ENCODE data around the gene ZNF548.
"Not testable (repeated sequence)": the region's sequence is repeated elsewhere in the genome, so short reads cannot be mapped to it uniquely, and the experiment has no call there.

Gene ZNF548

DNA sequence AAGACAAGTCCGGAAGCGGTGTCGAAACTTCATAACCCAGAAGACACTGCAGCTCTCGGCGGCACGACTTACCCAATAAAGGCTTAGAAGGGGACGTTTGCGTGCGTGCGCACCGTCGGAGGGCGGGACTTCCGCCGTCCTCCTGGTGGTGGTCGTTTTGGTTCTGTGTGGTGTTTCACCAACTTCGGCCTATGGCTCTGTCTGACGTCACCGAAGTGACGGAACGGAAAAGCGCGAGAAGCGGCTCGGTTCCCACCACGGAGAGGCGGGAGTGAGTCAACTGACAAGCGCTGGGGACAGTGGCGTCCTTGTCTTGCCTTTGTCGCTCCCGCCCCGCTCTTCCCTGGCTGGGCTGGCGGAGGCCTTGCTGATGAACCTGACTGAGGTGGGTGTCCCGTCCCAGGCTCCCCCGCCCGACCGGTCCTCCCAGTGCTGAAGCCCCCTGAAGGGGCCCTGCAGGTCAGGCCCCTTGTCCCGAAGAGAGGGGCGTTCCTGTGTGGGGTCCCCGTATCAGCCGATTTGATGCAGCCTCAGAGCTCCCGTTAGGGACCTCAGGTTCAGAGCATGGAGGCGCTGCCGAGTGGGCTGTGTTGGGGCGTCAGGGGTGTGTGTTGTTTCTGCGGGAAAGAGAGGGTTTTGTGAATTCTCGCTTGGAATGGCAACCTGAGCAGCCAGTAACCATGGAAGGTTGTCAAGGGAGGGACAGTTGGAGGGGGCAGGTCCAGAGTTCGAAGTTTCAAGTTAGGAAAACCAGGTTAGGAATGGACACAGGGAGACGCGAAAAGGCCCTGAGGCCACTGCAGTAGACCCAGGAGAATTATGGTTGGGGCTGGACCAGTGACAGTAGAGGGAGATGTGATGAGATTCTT is at the start of gene ZNF548:
Gene ZNF548 (plus strand): TSS at position 125 of the 869 bp plus-strand sequence. CDS start 246 bp downstream, at position 371.
- peak; percentile 98 for DNase-seq

- no peak for DNase-seq
These were observed 47.1 kb upstream of the ZNF548 start for GRCh38 chr19:57342582-57342981.

- DNase-seq = no peak
These were observed 41.5 kb upstream of the ZNF548 start for GRCh38 chr19:57348136-57348535.

DNA sequence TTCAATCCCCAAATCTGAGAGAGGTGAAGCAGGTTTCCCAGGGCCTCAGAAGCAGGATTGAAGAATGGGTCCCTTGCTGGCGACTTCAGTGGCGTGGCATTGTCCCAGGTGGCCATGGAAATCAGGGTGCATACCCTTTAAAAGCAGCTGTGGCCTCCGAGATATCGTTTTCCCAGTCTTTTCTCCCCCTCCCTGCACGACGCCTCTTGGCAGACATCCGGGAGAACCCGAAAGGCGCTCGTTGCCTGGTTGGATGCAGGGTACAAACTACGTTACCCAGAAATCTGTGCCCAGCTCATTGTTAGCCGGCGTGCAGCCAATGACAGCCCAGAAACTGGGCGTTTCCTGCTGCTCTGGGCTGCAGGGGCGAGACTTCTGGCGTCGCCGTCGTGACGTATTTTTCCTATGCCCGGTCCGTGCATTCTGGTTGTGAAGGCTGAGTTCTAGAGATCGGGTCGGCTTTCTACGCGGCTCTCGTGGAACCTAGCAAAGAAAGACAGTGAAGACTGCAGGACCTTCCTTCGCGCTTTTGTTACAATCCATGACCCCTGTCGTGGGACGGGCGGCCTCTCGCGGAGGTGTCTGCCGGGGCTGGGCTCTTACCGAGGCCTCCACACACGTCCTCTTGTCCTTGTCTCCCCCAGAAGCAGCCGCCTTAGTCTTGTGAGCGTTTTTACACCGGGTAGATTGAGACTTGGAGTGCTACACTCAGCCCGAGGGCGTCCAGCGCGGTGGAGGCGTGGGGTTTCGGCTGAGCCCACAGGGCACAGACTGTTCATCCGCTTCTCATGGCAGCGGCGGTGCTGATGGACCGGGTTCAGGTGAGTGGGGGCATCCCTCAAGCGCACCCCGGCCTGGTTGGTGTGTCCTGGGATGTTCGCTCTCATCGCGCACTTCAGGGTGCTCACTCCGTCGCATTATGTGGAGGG is 38.5 kb upstream of the ZNF548 start, which contains the start of gene ZNF304:
Gene ZNF304 (plus strand): TSS at position 395 of the 929 bp plus-strand sequence. CDS start 394 bp downstream, at position 789.
- peak; percentile 93 for DNase-seq

DNA sequence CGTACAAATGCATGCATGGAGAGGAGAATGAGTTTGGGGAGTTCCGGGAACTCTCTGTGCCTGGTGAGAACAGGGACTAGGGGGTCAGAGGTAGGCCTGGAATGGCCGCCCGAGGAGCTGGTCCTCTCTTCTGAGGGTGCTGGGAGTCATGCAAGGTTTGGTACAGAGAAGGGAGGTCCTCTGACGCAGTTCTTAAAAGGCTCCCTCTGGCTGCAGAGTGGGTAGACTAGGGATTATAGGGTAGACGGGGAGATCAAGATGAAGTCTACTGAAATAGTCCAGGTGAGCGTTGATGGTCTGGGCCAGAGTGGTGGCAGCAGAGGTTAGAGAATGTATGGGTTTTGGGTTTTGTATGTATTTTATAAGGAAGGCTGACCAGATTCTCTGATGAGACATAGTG is 37.8 kb upstream of the ZNF548 start:
- no peak for DNase-seq

DNA sequence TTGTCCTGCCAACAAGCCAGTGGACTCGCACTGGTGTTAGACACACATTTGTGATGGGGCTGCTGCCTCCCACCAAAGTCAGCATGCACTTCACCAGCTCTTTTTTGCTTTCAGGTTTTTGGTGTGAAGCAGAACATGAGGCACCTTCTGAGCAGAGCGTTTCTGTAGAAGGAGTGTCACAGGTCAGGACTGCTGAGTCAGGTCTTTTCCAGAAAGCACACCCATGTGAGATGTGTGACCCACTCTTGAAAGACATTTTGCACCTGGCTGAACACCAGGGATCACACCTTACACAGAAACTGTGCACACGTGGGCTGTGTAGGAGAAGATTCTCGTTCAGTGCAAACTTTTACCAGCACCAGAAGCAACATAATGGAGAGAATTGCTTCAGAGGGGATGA is 33.7 kb upstream of the ZNF548 start:
- DNase-seq = no peak

- DNase-seq = no peak
These were observed 32.2 kb upstream of the ZNF548 start for GRCh38 chr19:57357406-57357805.

DNA sequence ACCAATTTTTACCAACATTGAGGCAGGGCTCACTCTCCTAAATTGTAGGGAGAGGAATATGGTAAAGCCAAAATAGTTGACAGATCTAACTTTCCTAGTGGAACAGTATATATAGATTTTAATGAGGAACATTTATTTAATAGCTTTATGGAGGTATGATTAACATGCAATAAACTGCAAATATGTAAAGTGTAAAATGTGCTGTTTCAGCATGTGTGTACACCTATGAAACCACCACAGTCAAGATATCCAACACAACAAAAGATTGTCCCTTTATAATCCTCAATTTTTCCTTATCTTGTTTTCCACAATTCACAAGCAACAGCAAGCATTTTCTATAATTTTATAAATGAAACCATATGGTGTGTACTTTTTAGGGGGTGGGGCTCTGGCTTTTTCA is 30.4 kb upstream of the ZNF548 start:
- no peak for DNase-seq

GRCh38 chr19:57362419-57362818 is 27.2 kb upstream of the ZNF548 start:
- no peak for DNase-seq

DNA sequence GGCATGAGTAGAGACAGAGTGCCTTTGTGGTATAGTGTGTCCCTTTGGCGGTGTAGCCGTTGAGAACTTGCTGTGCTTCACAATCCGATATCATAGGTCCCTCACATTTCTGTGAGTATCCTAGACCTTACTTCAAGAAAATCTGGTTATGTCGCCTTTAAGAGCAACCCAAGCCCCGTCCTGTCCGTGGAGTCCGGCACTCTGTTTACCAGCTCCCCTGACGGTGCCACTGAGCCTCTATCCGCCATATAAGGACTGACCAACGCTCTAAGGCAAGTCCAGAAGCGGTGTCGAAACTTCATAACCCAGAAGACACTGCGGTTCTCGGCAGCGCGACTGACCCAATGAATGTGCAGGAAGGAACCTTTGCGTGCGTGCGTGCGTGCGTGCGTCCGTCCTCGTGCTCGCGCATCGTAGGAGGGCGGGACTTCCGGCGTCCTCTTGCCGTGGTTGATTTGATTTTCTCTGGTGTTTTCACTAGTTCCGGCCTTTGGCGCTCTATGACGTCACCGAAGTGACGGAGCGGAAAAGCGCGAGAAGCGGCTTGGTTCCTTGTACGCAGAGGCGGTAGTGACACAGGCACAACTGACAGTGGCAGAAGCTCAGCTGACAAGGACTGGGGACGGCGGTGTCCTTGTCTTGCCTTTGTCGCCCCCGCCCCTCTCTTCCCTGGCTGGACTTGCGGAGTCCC is 26.5 kb upstream of the ZNF548 start, which contains the start of the genes TRAPPC2B and ZNF547:
Gene TRAPPC2B (plus strand): TSS at position 555 of the 691 bp plus-strand sequence. CDS start 1,283 bp downstream, outside the sequence.
Gene ZNF547 (plus strand): TSS at position 555 of the 691 bp plus-strand sequence. CDS start 5,005 bp downstream, outside the sequence.
- DNase-seq = peak; percentile 99

DNA sequence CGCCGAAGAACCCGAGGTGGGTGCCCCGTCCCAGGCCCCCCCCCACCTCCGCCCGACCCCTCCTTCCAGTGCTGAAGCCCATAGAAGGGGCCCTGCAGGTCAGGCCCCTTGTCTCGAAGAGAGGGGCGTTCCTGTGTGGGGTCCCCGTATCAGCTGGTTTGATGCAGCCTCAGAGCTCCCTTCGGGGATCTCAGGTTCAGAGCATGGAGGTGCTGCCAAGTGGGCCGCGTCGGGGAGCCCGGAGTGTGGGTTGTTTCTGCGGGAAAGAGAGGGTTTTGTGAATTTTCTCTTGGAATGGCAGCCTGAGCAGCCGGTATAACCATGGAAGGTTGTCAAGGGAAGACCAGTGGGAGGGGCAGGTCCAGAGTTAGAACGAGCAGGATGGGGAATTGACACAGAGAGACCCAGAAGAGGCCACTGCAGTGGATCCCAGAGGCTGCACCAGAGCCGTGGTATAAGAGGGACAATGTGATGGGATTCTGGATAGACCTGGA is 25.9 kb upstream of the ZNF548 start:
- no peak for DNase-seq

- DNase-seq = no peak
These were observed 22.9 kb upstream of the ZNF548 start for GRCh38 chr19:57366776-57367175.

- DNase-seq = no peak
These were observed 15.5 kb upstream of the ZNF548 start for GRCh38 chr19:57374179-57374578.

DNA sequence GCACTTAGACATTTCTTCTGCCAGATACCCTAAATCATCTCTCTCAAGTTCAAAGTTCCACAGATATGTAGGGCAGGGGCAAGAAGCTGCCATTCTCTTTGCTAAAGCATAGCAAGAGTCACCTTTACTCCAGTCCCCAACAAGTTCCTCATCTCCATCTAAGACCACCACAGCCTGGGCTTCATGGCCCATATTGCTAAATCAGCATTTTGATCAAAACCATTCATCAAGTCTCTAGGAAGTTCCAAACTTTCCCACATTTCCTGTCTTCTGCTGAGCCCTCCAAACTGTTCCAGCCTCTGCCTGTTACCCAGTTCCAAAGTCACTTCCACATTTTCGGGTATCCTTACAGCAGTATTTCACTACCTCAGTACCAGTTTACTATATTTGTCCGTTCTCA is 15.0 kb upstream of the ZNF548 start:
- not testable (repeated sequence) for DNase-seq

DNA sequence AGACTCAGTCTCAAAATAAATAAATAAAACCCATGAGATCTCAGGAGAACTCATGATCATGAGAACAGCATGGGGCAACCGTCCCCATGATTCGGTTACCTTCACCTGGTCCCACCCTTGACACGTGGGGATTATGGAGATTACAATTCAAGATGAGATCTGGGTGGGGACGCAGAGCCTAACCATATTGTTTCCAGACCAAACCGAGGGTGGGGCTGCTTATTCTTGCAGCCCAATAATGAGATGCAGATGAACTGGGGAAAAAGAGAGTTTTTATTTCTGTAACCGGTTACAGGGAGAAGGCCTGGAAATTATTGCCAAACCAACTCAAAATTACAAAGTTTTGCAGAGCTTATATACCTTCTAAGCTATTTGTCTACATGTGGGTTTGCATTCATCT is 13.5 kb upstream of the ZNF548 start:
- no peak for DNase-seq

DNA sequence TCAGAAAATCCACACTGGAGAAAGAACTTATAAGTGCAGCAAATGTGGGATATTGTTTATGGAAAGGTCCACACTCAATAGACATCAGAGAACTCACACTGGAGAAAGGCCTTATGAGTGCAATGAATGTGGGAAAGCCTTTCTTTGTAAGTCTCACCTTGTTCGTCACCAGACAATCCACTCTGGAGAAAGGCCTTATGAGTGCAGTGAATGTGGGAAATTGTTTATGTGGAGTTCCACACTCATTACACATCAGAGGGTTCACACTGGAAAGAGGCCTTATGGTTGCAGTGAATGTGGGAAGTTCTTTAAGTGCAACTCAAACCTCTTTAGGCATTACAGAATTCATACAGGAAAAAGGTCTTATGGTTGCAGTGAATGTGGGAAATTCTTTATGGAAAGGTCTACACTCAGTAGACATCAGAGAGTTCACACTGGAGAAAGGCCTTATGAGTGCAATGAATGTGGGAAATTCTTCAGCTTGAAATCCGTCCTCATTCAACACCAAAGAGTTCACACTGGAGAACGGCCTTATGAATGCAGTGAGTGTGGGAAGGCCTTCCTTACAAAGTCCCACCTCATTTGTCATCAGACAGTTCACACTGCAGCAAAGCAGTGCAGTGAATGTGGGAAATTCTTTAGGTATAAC is 12.0 kb upstream of the ZNF548 start:
- DNase-seq = no peak

GRCh38 chr19:57380923-57381322 is 8.7 kb upstream of the ZNF548 start:
- no peak for DNase-seq

GRCh38 chr19:57382806-57383488 is 6.7 kb upstream of the ZNF548 start:
- DNase-seq = no peak

DNA sequence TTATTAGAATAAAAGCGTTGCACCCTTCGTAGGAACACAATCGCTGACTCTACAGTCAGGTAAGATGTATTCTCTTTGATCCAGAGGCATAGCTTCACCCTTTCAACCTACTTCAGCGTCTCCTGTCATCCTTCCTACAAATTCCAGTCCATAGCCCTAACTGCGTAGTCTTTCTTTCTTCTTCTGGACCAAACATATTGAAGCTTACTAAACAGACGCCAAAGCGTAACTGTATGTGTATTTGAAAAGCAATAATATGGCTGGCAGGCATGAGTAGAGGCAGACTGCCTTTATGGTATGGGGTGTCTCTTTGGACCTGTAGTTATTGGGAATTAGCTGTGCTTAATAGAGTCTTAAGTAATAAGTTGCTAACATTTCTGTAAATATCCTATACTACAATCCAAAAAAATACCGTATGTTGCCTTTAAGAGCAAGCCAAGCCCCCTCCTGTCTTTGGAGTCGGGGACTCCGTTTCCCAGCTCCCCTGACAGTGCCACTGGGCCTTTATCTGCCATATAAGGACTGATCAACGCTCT is 392 bp upstream of the ZNF548 start:
- DNase-seq = no peak

- DNase-seq = no peak
These were observed 6.1 kb downstream of the ZNF548 start for GRCh38 chr19:57395710-57396109.

- no peak for DNase-seq
These were observed 9.2 kb downstream of the ZNF548 start for GRCh38 chr19:57398868-57399267.

Data from NCI-H2029 (cell line).